ENCODE results near the gene GNG7.
"Not testable (repeated sequence)": the region's sequence is repeated elsewhere in the genome, so short reads cannot be mapped to it uniquely, and the experiment has no call there.

Gene GNG7

DNA sequence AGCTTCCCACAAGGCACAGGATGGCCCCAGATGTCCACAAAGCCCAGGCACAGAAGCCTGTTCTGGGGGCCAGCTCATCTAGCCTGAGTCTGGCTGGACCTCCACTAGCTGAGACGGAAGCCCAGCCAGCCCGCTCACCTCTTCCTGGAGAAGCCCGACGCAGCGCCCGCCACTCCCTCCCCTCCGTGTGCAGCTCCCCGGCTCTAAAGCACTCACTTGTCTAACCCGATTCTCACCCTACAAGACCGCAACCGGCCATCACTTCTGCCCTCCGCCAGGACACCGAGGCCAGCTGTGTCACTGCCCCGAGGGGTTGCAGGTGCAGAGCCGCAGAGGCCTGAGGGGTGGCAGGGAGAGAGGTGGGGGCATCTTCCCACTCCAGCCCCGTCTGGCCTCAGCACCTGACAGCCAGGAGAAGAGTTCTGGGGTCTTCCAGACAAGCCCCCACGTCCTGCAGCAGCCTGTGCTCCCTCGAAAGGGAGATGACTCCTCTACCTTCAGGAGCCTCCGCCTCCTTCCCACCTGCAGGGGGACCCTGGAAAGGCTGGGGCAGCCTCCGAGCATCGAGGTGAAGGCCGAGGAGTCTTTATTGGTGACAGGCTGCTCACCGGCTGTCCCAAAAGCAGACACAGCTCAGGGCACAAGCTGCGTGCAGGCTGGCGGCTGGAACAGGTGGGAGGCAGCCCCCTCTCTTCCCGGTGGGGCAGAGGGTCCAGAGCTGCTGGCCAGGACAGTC, 24.6 kb upstream of the GNG7 start:
- no peak for DNase-seq (ENCODE audit: low read depth)

DNA sequence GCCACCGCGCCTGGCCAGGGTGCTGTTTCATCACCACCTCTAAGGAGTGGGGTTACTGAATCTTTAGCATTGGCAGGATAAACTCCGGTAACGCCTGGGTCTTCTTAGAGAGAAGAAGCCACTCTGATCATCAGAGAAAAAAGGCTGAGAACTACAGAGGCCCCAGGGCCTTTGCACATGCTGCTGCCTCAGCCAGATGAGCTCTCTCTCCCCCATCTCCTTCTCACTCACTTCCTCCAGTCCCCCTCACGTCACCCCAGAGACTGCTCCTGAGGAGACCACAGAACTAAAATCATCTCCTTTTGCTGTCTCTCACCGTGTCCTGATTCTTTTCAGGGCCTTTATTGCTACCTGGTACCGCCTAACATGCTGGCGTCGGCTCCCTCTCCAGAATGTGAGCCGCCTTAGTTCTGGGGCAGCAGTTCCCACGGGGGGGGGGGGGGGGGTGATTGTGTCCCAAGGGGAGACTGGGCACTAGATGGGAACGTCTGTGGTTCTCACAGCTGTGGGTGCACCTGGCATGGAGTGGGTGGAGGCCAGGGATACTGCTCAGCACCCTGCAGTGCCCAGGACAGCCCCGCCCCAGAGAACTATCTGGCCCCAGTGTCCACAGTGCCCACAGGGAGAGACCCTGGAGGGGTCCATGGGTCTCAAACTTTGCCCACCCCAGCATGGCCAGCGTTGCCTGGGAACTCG, 23.8 kb upstream of the GNG7 start:
- no peak for DNase-seq (ENCODE audit: low read depth)

DNA sequence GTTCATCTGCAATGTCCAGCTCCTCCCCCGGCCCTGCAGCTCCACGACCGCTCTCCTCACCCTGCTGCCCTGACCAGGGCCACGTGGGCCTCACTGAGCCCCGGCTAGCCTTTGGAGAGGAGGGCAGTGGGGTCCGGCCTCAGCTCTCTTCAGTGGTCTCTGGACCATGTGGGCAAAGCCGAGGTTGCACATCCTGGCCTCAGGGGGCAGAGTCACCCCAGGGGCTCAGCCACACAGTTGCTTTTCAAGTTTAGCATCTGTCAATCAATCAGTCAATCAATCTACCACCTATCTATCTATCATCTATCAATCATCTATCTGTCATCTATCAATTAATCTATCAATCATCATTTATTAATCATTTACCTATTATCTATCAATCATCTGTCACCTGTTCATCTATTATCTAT, 21.7 kb upstream of the GNG7 start:
- no peak for DNase-seq (ENCODE audit: low read depth)

DNA sequence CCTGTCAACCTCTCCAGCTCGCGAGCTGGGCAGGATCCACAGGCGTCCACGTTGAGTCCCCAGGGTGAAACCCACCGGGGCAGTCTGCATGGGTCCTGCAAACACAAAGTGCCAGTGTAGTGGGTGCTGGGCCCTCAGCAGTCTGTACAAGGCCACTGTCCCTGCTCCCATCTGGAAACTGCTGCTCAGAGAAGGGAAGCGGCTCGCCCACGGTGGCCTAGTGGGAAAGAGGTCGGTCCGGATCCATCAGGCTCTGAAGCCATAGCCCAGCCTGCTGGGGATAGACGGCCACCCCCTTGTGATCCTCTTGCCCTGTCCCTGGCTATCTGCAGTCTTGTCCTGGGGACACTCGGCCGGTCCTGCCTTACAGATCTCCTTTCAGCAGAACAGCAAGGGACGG, 21.3 kb upstream of the GNG7 start:
- DNase-seq (ENCODE audit: low read depth): no peak

DNA sequence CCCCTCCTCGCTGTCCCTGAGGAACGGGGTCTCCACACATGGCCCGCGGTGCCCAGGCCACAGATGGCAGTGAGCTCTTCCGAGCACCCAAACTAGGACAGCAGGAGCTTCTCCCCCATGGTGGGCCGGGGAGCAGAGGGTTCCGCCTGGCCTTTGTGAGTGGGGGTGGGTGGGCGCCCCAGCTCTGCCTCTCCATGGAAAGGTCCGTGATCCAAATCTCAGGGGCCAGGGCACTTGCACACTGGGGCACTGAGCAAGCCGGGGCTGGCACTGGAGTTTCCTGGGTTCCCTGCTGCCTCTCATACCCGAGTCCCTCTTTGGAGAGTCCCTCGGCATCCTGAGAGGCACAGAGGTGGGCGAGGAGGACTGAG, 20.8 kb upstream of the GNG7 start:
- DNase-seq (ENCODE audit: low read depth): no peak

DNA sequence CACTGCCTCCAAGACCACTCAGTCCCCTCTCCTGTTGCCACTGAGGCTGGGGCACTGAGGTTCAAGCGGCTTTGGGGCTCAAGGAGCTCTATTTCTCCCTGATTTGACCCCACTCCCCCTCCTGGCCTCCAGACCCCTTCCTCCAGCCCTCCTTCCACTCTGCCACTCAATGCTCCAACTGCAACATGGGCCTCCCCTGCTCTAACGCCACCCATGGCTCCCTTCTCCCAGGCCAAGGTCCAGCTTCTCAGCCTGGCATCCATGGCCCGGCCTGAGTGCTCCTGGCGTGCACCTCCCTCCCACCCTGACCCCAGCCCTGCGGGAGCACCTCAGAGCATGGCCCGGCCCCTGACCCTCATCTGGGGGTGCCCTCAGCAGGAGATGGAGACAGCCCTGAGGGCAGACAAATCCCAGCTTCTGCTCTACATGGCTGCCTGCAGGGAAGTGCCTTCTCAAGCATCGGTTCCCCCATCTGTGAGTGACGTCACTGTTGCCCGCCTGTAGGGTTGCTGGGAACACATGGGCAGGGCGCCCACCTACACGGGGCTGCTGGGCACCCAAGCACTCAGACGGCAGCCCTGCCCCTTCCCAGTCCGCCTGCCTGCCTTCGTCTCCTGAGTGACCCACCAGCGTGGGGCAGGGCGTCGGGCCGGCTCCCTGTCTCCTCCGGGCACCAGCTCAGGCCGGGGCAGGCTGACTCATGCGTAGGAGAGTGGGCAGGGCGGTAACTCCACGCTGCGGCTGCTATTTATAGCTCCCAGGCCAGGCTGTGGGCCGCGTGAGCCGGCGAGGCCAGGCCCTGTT, 20.2 kb upstream of the GNG7 start:
- peak; percentile 18 for DNase-seq (ENCODE audit: low read depth)

DNA sequence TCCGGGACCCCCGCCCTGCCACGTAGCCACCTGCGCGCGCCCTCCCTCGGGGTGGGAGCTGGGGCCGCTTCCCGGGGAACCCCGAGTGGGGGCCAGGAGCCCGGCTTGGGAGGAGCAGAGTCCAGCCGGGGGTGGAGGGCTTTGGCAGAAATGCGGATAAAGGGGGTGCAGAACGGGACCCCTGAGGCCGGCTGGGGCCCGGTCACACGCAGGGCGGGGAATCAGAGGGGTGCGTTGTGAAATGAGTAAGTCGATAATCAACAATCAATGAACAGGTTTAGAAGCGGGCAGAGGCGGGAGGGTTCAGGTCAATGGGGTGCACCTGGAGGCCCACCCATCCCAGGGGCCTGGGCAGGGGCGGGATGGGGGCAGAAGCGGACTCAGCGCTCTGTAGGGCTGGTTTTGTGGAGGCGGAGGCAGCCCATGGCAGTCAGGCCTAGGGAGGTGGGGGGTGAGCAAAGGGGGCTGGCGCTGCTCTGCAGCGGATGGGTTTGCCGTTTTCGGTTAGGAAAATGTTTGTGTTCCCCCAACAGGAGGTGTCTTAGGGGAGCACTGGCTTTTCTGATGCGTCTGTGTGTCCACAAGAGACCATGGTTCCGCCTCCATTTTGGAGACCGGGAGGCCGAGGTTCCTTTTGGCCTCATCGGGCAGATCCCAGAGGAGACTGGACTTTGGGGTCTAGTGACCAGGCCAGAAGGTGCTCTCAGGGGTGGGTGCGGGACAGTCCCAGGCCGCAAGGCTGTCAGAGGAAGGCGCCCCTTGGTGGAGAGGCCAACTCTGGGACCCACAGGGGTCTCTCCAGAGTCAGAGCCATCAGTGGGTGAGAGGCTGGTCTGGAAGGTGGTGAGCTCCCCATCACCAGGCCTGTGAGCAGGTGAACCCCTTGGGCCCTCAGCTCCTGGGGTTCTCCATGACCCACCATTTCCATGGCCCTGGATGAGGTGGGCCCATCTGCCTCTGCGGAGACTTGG, 19.4 kb upstream of the GNG7 start:
- DNase-seq (ENCODE audit: low read depth): no peak

DNA sequence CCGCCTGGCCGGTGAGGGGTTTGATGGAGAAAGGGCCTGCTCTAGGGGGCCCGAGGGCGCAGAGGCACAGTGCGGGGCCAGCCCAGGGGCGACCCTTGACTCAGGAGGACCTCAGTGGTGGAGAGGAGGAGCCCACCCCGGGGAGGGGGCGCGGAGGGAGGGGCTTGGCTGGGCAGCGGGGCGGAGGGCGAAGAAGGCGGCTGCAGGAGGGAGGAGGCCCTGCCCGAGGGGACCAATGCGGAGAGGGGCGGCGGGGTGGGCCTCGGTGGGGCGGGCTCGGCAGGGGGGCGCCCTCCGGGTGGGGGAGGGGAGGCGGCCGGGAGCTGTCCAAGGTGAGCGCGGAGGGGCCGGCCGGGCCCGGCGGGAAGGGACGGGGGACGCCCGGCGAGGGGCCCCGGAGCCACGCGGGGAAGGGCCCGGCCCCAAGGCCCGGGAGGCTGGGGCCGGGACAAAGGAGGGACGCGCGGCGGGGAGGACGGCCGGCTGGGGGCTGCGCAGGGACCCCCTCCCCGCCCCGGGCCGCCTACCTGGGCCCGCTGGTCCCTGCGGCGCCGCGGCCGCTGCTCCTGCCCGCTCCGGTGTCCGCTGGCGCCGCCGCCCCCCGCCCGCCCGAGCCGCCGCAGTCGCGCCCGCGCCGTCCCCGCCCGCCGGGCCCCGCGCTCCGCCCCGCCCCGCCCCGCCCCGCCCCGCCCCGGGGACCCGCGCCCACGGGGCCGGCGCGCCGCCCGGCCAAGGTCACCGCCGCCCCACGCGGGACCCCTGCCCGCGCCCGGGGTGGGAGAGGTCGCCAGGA, 18.5 kb upstream of the GNG7 start, which contains the start of gene DIRAS1:
TSS of gene DIRAS1 (minus strand) at position 596 of the 793 bp plus-strand sequence. CDS start 3,566 bp downstream, outside the sequence.
- DNase-seq (ENCODE audit: low read depth): no peak

DNA sequence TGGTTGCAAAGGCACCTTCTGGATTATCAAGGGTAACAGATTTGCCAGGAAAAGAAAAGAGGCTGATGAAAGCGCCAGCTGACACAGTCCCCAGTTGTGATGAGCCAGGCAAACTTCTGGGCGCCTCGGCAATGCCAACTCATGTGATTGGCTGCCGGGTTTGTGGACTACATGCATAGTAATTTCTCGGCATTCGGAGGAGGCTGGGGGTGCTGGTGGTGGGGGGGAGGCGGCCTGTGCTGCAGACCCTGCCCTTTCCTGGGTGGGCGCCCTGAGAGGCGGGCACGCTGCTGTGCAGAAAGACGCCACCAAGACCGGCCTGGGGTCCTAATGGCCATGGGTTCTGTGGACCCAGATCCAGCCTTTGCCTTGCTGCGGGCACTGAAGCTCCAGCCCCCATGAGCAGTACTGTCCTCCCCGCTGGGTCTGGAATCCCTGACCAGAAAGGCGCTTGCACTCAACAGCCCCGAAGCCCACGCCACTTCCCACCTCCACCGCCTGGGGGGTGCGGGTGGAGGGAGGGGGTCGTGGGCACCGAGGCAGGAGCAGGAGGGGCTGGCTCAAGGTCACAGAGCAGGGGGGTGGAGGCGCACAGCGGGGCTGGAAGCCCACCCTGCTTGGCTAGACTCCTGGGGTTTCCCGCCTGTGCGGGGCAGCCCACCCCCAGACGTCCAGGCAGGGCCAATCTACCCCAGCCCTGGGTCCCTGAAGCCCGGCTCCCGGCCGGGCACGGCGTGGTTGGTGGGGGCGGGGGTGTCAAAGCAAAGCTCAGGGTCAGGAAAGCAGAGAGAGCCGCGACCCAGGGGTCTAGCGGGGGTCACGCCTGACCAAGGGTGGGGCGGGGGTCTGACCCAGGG, 17.7 kb upstream of the GNG7 start:
- no peak for DNase-seq (ENCODE audit: low read depth)

DNA sequence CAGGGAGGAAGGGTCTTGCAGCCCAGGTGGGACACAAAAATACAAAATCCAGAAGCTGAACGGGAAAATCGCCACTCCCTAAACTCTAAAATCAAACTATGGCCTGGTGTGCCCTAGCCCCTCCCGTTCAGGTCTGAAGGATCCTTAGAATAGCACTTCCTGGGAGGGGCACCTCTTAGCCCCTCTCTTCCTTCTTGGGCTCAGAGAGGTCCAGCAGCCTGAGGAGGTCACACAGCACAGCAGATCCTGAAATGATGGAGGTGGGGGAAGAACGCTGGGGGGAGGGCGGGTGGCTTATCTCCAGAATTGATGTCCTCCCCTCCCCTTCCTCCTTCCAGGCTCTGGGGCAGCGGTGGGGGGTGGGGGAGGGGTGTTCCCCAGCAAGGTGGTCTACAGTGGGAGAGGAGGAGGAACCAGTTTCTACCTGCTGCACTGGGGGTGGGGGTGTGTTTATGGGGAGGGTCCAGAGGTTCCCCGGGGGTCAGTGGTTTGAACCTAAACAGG, 16.8 kb upstream of the GNG7 start:
- no peak for DNase-seq (ENCODE audit: low read depth)

DNA sequence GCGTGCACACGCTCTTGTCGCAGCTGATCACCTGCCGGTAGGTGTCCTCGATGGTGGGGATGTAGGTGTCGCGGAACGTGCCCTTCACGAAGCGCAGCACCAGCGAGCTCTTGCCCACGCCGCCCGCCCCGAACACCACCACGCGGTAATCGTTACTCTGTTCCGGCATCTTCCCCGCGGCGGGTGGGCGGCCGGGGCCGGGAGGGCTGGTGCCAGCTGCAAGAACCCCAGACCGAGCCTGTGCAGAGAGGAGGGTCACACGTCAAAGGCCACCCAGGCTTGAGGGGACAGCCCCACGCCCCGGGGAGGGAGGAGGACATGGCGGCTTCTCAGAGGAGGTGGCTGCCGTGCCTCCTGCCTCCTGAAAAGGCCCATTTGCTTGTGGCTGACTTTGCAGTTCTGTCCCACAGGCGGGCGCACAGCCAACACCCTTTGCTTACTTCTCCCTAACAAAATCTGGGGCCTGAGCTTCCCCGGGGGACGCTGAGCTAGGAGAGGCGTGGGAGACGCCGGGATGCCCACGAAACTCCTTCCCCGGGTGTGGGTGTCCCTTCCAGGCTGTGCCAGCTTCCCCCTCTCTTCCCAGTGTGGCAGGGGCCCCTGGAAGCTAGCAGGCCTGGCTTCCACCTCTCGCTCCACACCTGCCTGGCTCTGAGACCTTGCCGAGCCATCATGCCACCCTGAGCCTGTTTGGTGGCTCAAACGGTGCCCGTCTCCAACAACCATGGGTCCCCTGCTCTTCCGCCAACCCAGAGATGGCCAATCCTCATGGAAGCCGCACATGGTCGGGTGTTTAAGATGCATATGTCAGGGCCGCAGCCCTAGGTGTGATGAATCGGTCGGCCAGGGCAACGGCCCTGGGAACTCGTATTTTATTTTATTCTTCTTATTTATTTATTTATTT, 15.4 kb upstream of the GNG7 start:
- DNase-seq (ENCODE audit: low read depth): no peak

DNA sequence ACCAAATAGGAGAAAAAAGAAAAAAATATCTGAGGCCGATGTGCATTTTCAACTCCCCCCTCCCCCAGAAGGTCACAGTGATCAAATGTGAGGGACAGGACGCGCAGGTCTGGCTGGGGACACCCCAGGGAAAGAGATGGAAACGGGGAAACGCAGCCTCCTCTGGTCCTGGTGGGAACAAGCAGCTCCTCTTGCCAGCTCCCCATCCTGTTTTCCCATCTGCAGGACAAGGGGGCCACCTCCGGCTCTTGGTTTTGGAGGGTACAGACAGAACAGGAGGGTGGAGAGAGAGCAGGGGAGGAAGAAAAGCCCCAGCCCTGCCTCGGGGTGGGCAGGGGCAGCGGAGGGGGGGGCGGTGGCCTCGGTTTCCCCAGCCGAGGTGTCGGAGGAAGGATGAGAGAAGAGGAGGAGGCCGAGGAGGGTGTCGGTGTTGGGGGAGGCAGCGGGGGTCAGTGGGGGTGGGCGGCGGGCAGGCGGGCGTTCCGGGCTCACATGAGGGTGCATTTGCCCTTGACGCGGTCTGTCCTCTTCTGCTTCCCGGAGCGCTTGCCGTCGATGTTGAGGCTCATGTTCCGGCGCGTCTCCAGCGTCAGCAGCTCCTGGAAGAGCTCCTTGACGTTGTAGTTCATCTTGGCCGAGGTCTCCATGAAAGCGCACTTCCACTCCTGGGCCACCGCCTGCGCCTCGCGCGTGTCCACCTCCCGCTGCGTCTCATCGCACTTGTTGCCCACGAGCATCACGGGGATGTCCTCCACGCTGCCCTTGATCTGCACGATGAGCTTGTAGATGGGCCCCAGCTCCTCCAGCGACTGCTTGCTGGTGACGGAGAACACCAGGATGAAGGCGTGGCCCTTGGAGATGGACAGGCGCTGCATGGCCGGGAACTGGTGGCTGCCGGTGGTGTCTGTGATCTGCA, 14.5 kb upstream of the GNG7 start:
- DNase-seq (ENCODE audit: low read depth): no peak

DNA sequence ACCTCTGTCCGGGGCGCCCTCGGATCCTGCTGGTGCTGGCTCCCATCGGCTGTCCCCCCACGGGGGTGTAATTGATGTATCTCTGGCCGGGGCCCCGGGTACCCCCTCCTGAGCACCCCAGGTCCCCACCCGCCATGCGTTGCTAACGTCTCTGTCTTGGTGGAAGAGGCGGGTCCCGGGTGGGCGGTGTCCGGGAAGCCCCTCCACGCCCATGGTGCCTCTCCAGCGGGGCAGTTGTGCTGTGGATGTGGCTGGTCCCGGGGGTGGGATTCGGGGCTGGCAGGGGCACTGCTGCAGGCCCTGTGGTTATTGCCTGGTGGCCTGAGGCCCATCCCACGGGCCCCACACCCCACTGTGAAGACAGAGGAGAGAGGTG, 13.8 kb upstream of the GNG7 start:
- DNase-seq (ENCODE audit: low read depth): no peak

DNA sequence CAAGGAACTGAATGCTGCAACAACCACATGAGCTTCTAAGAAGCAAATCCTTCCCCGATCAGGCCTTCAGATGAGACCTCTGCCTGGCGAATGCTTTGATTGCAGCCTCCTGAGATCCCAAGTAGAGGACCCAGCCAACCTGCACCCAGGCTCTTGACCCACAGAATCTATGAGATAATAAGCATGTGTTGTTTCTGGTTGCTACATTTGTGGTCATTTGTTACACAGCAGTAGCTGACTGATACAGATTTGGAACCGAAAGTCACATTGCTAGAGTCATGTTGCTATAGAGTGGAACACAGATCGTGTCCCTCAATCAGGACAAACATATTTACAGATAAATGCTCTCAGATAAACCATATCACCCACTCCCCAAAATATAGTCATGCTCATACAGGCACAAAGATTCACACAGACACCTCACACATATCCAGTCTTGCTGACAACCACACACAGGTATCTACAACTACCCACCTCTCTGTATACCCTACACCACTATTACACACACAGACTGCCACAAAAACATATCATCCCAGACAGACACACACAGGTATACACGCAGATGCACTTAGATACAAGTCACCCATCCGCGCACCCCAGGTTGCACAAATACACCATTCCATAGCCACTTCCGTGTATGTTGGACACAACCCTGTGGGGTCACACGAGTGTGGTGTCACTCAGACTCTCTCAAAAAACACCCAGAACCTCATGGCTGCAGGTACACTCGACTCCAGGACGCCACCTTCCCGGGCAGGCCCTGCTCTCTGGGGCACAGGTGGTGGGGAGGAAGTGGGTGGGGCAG, 13.2 kb upstream of the GNG7 start:
- DNase-seq (ENCODE audit: low read depth): no peak

DNA sequence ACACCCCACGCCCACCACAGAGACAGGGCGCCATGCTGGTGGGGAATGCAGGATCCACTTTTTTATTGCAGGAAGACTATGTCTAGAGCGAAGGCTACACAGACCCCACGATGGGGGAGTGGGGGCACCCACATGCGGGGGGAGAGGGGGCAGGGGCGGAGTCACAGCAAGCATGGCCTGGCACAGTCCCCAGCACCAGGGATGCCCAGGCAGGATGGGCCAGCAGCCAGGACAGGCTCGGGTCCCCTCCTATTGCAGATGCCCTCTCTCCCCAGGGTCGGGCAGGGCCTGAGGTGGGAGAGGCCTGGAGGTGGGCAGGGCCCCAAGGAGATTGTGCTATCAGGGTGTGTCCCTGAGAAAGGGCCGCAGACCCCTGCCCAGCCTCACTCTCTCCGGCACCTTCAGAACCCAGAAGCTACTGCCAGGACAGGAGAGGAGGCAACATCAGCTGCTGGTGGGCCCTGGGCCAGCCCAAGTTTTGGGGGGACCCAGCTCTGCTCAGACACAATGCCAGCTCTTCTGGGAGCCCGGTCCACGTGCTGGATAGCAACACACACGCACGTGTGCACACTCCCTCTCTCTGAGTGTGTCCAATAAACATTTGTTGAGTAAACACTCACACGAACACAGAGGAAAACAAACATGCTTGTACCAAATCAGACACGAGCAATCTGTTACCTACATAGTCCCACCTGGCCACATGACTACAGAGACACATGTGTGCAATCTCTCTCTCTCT, 12.2 kb upstream of the GNG7 start:
- no peak for DNase-seq (ENCODE audit: low read depth)

DNA sequence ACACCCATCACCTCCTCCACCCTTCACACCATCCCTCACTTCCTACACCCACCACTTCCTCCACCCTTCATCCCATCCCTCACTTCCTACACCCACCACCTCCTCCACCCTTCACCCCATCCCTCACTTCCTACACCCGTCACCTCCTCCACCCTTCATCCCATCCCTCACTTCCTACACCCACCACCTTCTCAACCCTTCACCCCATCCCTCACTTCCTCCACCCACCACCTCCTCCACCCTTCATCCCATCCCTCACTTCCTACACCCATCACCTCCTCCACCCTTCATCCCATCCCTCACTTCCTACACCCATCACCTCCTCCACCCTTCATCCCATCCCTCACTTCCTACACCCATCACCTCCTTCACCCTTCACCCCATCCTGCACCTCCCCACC, 11.6 kb upstream of the GNG7 start:
- not testable (repeated sequence) for DNase-seq (ENCODE audit: low read depth)

Measured in fibroblast of the conjunctiva (primary cell).